ENCODE results near the gene CHCHD6. TPM values are rescaled to one million over a fixed set of nuclear protein-coding genes. Genes with fewer than 3 reads are reported as not detected.

CHCHD6 gene
- total and polyA plus RNA-seq, 12 donors: 10.6 to 22.5 (median 17.6) TPM

DNA sequence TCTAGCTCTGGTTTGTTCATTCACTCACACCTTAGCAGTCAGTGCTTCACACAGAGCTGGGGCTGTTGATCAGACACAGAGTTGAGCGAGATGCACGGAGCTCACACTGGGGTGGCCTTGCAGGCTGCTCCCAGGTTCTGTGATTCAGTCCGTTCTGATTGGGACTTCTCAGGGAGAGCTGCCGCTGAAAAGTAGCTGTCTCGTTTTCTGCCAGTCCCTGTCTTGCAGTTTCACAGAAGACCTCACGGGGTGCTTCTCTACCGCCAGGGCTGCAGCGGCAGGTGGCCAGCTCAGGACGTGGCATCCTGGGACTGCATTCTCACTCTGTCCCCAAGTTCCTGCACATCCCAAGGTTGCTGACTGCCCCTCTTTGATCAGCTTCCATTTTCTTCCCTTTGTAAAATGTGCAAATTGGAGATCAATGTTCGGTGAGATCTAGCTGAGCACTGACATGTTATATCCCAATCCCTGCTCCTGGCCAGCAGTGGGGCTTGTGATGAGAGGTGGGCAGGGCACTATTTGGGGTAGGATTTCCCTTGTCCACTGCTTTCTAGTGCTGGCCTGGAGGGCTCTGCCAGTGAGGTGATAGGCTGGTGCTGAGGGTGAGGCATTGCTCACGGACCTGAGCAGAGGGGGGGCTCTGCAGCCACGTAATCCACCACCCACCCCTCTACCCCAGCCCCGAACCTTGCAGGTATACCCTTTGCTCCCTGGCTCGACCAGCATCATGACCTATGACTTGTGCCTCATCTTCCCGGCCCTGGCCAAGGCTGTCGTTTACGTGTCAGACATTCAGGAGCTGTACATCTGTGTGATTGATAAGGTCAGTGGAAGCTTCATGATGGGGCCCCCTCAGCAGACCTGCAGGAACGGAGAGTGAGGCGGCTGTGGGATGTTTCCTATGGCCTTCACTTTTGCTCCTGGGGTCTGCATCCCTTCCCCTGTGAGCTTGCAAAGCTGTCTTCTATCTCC is 43.8 kb upstream of the CHCHD6 start:
- Histone ChIP-seq H3K4me3 (no peak overlapping the region), H3K9me3 (replicated peaks in 1 of 3) (no peaks in the 10 kb centered on the region), H3K27me3 (peaks cover 9% of the 10 kb centered on the region), H3K36me3 (replicated peaks in 1 of 2) (no peaks in the 10 kb centered on the region), H3K4me1 (replicated peaks in 1 of 2) (peaks cover 0 to 3% of the 10 kb centered on the region in 2 donors), H3K27ac (no peak overlapping the region)
- TF ChIP-seq, protein P1, sequence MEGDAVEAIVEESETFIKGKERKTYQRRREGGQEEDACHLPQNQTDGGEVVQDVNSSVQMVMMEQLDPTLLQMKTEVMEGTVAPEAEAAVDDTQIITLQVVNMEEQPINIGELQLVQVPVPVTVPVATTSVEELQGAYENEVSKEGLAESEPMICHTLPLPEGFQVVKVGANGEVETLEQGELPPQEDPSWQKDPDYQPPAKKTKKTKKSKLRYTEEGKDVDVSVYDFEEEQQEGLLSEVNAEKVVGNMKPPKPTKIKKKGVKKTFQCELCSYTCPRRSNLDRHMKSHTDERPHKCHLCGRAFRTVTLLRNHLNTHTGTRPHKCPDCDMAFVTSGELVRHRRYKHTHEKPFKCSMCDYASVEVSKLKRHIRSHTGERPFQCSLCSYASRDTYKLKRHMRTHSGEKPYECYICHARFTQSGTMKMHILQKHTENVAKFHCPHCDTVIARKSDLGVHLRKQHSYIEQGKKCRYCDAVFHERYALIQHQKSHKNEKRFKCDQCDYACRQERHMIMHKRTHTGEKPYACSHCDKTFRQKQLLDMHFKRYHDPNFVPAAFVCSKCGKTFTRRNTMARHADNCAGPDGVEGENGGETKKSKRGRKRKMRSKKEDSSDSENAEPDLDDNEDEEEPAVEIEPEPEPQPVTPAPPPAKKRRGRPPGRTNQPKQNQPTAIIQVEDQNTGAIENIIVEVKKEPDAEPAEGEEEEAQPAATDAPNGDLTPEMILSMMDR (IDR thresholded peaks at IDR 0.05): peak; percentile 21 to 46 (median 44)
- TF ChIP-seq POLR2A (IDR thresholded peaks at IDR 0.05): no peak
- intact Hi-C loops (cut with DNase I): loop anchor here in 1 of 2 donors (5.0 kb wide), 1 partner anchor 143 kb away; the partner anchor contains the start of gene UROC1
- peak in 6 of 7 donors; percentile 52 to 72 (median 66) for DNase-seq
- 29 to 41% (median 33%) methylated on average over 14 to 19 of the region's 19 CpGs for WGBS, 4 donors

DNA sequence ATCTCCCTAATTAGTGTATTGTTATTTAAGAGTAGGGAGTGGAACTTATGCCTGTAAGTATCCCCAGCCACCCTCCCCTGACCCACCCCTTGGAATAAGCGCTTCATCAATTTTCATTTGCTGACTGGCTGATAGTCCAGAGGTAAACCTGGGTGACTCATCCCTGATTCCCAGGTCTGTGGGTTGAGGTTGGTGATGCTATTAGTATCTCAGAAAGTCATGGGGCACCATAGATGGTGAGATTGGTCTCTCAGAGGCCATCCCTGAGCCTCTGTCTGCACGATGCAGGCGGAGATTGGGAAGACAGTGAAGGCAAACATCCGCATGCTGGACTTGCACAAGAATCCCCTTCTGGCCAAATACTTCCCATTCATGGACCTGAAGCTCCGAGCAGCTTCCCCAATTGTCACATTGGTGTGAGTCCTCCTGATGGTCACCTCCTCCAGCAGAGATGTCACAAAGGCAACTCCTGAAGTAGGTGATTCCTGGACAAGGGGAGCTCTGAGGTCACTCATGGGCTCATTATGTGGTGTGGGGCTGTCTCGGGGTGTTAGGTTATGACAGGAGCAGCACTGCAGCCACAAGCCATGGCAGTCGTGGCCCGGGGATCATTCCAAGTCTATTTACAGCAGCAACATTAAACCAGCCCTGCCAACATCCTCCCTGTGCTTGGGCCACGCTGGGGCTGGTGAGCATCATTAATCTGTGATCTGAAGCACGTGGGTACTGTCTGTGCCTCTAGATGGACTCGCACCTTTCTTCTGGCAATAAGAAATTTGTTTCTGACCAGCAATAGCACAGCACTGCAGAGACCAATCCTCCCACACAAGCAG is 42.3 kb upstream of the CHCHD6 start:
- Histone ChIP-seq H3K27me3 (peaks cover 9% of the 10 kb centered on the region), H3K36me3 (replicated peaks in 1 of 2) (no peaks in the 10 kb centered on the region), H3K4me1 (replicated peaks in 1 of 2) (peaks cover 0 to 3% of the 10 kb centered on the region in 2 donors), H3K27ac (no peak overlapping the region), H3K9me3 (replicated peaks in 1 of 3) (no peaks in the 10 kb centered on the region), H3K4me3 (no peak overlapping the region)
- WGBS, 4 donors: 67 to 81% (median 75%) methylated on average over 7 to 11 of the region's 11 CpGs
- intact Hi-C loops (cut with DNase I): loop anchor here in 1 of 2 donors (5.0 kb wide), 1 partner anchor 144 kb away; the partner anchor contains the start of gene UROC1
- TF ChIP-seq, protein P1 (IDR thresholded peaks at IDR 0.05): no peak
- TF ChIP-seq POLR2A (IDR thresholded peaks at IDR 0.05): no peak
- DNase-seq: no peak

DNA sequence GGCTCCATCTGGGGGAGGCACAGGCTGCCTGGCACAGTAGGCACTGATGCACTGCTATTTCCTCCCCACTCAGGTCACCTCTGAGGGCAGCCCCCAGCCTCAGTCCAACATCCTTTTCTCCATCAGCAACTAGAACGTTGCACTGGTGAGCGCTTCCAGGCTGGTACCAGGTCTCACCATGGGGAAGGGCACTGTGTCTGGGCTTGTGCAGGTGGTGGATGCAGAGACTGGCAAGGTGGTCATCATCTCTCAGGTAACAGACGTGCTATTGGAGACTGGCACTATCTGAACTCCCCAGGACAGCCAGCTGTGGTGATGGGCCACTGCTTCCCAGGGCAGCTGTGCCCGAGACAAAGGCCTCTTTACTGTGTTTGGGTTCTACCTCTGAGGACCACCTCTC is 40.8 kb upstream of the CHCHD6 start:
- no peak overlapping the region for H3K27ac ChIP-seq
- 67 to 83% (median 76%) methylated on average over 1 to 4 of the region's 4 CpGs for WGBS, 4 donors
- no peak for DNase-seq
- TF ChIP-seq, protein P1 (IDR thresholded peaks at IDR 0.05): no peak
- no peak for TF ChIP-seq POLR2A (IDR thresholded peaks at IDR 0.05)
- no peaks in the 10 kb centered on the region for H3K4me1 ChIP-seq (replicated peaks in 1 of 2)
- no peaks in the 10 kb centered on the region for H3K36me3 ChIP-seq (replicated peaks in 1 of 2)
- H3K27me3 ChIP-seq: peaks cover 9% of the 10 kb centered on the region
- intact Hi-C loops (cut with DNase I): loop anchor here in 1 of 2 donors (5.0 kb wide), 1 partner anchor 146 kb away; the partner anchor contains the start of gene UROC1
- H3K4me3 ChIP-seq: no peak overlapping the region
- H3K9me3 ChIP-seq (replicated peaks in 1 of 3): no peaks in the 10 kb centered on the region

DNA sequence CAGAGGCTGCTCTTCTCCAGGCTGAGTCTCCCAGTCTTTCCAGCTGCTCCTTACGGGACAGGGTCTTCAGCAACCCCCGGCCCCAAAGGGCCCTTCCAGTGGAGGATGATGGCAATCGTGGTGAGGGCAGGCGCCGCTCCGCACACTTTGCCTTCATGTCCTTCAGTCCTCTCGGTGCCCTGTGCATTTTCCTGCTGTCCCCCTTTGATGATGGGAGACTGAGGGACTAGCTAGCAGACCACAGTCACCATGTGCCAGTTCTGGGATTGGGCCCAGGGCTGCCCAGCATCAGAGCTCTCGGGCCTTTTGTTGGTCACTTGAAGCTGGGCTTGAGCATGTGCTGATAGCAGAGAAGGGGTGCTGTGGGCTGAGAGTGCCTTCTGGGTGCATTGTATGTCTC is 40.3 kb upstream of the CHCHD6 start:
- intact Hi-C loops (cut with DNase I): loop anchor here in 1 of 2 donors (5.0 kb wide), 1 partner anchor 146 kb away; the partner anchor contains the start of gene UROC1
- Histone ChIP-seq H3K36me3 (replicated peaks in 1 of 2) (no peaks in the 10 kb centered on the region), H3K4me1 (replicated peaks in 1 of 2) (no peaks in the 10 kb centered on the region), H3K9me3 (replicated peaks in 1 of 3) (no peaks in the 10 kb centered on the region), H3K27ac (no peak overlapping the region), H3K4me3 (no peak overlapping the region), H3K27me3 (peaks cover 9% of the 10 kb centered on the region)
- TF ChIP-seq, protein P1 (IDR thresholded peaks at IDR 0.05): no peak
- TF ChIP-seq POLR2A (IDR thresholded peaks at IDR 0.05): no peak
- no peak for DNase-seq
- WGBS, 4 donors: 83 to 89% (median 86%) methylated on average over 2 to 8 of the region's 8 CpGs

Data from adrenal gland (tissue), 12 donors.